ENCODE data around the gene AGPAT1.

GRCh38 chr6:32184084-32184640 is 8.3 kb upstream of the AGPAT1 start, which contains the start of gene AGER:
- TF ChIP-seq JUND (IDR thresholded peaks at IDR 0.05) (no peak), SP1 (IDR thresholded peaks at IDR 0.05; ENCODE audit: low read depth) (no peak)
- TF ChIP-seq, protein P1, sequence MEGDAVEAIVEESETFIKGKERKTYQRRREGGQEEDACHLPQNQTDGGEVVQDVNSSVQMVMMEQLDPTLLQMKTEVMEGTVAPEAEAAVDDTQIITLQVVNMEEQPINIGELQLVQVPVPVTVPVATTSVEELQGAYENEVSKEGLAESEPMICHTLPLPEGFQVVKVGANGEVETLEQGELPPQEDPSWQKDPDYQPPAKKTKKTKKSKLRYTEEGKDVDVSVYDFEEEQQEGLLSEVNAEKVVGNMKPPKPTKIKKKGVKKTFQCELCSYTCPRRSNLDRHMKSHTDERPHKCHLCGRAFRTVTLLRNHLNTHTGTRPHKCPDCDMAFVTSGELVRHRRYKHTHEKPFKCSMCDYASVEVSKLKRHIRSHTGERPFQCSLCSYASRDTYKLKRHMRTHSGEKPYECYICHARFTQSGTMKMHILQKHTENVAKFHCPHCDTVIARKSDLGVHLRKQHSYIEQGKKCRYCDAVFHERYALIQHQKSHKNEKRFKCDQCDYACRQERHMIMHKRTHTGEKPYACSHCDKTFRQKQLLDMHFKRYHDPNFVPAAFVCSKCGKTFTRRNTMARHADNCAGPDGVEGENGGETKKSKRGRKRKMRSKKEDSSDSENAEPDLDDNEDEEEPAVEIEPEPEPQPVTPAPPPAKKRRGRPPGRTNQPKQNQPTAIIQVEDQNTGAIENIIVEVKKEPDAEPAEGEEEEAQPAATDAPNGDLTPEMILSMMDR (IDR thresholded peaks at IDR 0.05 in 2 of 3, conservative IDR thresholded peaks at IDR 0.05 in 1 of 3; ENCODE audit: borderline replicate concordance in 1 of 3, insufficient read depth in 1 of 3, low read depth in 2 of 3, low read length in 2 of 3) = no peak

Measured in HCT116 (cell line).